ENCODE results near the gene CNBP.
"Not testable (repeated sequence)": the region's sequence is repeated elsewhere in the genome, so short reads cannot be mapped to it uniquely, and the experiment has no call there.

The CNBP gene

DNA sequence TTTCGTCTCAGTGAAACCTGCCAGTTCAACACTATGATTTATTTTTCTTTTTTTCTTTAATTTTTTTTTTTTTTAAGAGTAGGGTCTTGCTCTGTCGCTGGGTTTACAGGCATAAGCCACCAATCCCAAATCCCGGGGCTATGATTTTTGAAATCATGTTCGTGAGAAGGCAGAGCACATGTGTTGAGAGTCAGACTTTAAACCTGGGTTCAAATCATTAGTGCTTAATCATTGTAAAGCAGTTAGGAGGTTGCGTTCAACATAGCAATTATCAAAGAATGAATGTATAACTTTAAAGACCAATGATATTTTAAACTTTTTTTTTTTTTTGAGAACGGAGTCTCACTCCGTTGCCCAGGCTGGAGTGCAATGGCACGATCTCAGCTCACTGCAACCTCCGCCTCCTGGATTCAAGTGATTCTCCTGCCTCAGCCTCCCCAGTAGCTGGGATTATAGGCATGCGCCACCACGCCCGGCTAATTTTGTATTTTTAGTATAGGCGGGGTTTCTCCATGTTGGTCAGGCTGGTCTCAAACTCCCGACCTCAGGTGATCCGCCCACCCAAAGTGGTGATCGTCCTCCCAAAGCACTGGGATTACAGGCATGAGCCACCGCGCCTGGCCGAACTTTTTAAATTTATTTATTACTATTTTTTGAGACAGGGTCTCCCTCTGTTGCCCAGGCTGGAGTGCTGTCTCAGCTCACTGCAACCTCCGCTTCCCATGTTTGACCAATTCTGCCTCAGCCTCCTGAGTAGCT is 1.3 kb upstream of the CNBP start:
- DNase-seq (ENCODE audit: low spot score), result not testable (repeated sequence)

DNA sequence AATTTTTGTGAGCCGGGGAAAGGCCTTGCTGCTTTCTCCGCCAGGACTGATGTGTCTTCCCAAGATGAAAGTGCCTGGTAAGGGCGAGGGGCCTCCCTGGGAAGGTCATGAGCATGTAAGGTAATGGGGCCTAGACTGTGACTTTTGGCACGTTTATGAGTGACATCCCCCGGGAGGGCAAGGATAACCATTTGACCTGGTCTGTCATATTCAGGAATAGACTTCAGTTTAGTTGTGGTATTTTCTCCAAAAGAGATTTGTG is 631 bp upstream of the CNBP start:
- DNase-seq (ENCODE audit: low spot score), result peak; percentile 64

DNA sequence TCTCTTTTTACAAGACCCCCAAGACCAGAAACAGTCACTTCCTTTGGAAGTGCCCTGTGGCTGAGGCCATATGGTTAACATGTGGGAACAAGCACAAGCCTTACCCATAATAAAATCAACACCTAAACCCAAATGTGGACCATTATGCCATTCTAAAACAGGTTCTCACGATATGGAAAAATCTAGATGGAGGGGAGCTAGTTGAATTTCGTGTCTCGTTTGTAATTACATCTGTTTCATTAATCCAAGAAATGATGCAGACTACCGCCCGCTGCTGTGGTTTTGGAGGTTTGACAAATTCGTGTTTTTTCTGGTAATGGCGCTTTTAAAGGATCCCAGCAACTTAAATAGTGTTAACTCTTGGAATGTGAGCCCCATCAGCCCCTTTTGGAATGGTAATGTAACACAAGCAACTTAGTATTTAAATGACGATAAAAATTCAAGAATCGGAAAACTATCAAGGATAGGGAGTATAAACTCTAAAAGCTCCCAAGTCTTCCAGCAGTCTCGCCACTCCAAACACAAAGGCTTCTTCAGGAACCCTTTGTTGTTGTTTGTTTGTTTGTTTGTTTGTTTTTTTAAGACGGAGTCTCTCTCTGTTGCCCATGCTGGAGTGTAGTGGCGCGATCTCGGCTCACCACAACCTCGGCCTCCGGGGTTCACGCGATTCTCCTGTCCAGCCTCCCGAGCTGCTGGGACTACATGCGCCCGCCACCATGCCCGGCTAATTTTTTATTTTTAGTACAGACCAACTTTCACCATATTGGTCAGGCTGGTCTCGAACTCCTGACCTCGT is 1.1 kb downstream of the CNBP start:
- DNase-seq (ENCODE audit: low spot score), result no peak

DNA sequence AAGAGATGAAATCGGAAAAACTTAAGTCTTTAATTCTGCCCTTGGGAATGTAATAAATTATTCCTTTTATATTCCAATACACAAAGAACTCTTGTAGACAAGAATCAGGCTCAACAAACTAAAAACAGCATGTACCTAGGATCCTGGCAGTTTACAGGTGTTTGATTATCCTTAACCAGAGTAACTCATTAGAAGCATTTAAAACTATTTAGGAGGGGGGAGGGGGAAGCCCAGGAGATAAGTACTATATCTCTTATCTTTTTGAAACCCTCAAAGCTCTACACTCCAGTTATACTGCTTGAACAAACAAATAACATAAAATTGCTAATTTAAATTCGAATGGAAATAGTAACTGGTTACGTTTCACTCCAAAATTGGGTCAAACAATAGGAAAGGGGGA is 1.9 kb downstream of the CNBP start:
- DNase-seq (ENCODE audit: low spot score), result no peak

DNA sequence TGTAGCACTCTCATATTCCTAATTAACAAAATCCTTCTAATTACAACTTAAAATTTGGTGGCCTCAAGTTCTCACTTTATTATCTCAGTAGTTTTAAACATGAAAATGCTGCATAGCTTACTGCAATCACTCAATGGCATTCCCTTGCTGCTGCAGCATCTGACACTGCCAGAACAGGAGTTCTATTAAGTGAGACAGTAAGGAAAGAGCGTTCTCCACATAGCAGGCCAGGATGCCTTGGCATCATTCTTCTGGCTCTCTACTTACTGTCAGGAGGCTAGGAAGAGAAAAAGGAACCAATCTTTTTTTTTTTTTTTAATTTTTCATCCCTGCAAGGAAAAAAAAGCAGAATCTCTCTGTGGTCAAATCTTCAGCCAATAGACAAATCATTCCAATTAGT is 3.2 kb downstream of the CNBP start:
- DNase-seq (ENCODE audit: low spot score), result no peak

DNA sequence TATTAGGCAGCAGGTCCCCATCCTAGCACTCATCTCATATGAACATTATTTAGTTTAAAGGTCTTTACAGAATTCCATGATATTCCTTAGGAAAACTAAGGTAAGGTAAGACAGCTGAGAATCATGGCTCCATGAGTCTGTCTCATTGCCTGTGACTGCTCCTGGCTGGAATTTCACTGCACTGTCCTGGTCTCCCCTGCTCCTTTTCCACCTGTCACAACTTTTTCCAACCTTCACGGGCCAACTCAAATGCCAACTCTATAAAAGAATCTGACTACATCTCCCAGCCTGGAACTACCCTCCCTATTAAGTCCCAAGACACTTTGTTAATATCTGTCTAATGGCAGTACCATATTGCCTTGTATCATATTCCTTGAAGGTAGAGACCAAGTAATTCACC is 7.6 kb downstream of the CNBP start:
- DNase-seq (ENCODE audit: low spot score), result no peak

DNA sequence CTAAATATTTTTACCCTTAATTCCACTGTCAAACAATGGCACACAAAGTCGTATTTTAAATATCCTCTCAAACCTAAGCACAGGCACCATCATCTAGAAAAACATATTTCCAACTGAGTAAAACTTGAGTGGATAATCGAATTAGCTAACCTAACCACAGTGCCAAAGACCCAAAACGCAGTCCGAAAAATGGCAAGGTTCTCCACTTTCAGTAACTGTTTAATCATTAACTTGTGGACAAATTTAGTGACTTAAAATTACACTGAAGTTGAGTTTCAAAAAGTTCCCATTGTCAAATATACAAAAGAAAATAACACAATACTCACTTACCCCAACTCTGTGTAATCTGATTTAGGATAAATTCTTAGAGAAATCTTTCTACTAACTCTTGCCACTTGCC is 10.0 kb downstream of the CNBP start:
- no peak for DNase-seq (ENCODE audit: low spot score)

DNA sequence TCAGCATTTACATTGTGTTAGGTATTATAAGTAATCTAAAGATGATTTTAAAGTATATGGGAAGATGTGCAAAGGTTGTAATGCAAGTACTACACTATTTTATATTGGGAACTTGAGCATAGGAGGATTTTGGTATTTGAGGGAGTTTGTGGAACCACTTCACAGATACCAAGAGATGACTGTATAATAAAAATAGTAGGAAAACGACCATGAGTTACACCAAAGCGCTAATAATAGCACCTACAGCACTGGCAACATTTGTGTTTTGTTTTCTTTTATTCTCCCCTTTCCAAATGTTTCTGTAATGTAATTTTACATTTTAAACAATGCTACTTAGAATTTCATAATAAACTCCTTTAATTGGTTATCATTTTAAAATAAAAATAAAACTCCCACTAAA is 10.5 kb downstream of the CNBP start:
- no peak for DNase-seq (ENCODE audit: low spot score)

DNA sequence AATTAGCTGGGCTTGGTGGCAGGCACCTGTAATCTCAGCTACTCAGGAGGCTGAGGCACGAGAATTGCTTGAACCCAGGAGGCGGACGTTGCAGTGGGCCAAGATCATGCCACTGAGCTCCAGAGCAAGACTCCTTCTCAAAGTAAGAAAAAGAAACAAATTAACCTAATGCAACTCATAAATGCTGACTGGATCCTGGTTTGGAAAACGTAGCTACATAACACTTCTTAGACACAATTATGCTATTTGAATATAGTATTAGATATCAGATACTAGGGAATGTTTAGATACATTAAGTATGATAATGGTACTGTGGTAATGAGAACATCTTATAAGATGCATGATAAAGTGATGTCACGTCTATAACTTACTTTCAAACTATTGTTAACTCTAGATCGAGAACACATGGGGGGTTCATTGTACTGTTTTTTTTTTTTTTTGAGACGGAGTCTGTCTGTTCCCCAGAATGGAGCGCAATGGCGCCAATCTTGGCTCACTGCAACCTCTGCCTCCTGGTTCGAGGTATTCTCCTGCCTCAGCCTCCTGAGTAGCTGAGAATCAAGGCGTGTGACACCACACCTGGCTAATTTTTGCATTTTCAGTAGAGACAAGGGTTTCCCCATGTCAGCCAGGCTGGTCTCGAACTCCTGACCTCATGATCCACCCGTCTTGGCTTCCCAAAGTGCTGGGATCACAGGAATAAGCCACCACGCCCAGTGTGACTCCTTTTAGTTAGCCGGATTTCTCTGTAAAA is 16.9 kb downstream of the CNBP start:
- no peak for DNase-seq (ENCODE audit: low spot score)

DNA sequence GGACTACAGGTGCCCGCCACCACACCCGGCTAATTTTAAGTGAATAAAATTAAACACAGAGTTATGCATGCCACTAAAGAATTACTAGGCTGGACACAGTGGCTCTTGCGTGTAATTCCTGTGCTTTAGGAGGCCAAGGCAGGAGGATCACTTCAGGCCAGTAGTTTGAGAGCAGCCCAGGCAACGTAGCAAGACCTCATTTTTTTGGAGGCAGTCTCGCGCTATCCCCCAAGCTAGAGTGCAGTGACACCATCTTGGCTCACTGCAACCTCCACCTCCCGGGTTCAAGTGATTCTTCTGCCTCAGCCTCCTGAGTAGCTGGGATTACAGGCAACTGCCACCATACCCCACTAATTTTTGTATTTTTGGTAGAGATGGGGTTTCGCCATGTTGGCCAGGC is 18.1 kb downstream of the CNBP start:
- not testable (repeated sequence) for DNase-seq (ENCODE audit: low spot score)

DNA sequence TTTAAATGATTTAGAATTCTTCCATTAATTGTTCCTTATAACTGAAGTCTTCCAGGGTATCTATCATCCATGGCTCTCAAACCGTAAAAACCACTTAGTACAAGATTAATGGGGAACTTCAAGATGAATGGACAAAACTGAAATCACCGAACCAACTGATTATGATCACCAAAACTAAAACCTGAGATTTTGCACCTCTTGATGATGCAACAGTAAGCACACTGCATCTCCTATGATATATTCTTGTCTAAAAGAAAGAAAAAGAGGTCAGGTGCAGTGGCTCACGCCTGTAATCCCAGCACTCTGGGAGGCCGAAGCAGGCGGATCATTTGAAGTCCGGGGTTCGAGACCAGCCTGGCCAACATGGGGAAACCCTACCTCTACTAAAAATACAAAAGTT is 19.2 kb downstream of the CNBP start:
- no peak for DNase-seq (ENCODE audit: low spot score)

DNA sequence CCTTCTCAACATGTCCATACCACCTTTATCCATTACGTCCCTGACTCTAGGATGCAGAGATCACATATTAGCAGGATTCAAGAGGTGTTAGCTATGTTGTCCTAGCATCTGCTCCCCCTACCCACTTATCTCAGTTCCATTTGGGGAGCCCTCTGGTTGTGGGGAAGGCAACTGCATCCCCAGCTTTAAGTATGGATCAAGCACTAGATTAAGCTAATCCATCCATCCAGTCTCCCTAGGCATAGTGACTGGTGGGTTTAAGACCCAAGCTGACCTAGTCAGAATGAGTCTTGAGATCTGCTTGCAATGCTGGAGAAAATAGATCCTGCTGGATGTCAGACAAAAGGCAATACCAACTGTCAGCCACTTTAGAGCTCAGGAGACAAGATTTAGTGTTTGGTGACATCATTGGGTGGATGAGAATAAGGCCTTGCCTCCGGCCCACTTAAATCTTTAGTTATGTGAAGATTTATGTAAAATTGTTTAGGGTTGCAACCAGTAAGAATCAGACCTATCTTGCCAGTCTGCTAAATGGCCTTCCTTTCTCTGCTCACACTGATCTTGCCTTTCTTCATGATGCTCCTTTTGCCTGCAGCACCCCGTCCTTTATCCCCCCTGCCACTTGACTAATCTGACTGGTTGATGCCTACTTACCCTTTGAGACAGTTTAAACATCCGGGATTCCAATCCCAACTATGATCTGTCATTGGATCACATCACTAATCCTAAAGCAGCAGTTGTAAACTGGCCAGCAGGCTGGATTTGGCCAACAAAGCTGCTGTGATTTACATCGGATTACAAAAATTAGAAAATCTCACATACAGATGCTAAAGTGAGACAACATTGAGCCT is 20.7 kb downstream of the CNBP start:
- no peak for DNase-seq (ENCODE audit: low spot score)

DNA sequence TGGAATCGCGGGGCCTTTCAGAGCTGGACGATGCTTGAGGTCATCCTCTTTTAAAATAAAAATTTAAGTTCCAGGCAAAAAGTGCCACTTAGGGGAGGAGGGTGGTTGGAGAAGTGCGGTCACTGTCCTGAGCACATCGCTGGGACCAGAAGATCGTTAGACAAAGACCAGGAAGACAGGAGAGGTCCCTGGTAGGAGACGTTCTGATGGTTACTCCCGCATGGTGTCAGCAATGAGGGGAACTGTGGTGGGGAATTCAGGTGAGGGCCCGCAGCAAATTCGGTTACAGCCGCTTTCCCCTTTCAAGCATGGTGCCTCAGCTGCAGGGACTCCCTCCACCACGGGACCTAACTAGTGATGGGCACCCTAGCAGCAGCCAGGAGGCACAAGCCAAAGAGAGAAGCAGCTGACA is 21.8 kb downstream of the CNBP start:
- DNase-seq (ENCODE audit: low spot score), result no peak

DNA sequence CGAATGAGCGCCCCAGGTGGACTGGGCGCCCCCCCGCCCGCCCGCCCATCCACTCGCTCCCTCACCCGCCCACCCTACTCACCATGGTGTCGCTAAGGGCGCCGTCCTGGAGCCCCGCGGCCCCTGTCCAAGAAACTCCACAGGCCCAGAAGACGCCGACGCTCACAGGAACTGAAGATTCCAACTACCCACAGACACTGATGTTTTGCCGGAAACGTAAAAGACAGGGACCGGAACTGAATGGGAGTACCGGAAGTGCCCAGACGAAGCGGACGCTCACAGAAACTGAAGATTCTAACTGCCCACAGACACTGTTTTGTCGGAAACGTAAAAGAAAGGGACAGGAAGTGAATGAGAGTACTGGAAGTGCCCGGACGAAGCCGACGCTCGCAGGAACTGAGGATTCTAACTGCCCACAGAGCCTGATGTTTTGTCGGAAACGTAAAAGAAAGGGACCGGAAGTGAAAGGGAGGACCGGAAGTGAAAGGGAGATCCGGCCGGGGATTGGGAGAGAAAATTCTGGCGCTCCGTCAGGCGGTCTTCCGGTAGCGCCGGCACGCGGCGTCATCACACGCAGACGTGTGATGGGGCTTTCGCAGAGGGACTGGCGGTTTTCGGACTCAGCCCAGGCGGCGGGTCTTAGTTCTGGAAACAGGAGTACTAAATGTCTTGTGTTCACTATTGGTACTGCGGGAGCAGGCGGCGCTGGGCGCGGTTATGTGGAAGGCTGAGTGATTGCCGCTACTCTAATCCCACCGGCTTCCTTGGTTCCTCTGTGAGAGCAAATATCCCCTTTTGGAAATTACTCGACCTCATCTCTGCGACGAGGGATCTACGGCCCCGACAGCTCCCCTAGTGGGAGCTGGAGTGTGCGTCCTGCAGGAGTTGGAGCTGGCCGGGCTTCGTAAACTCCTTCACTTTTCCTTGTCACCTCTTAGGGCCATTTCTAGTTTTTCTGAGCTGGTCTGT is 22.5 kb downstream of the CNBP start, which contains the start of gene ISY1:
TSS of gene ISY1 (minus strand) at position 173 of the 969 bp plus-strand sequence. CDS start at position 85, 88 bp downstream.
- peak; percentile 88 for DNase-seq (ENCODE audit: low spot score)

DNA sequence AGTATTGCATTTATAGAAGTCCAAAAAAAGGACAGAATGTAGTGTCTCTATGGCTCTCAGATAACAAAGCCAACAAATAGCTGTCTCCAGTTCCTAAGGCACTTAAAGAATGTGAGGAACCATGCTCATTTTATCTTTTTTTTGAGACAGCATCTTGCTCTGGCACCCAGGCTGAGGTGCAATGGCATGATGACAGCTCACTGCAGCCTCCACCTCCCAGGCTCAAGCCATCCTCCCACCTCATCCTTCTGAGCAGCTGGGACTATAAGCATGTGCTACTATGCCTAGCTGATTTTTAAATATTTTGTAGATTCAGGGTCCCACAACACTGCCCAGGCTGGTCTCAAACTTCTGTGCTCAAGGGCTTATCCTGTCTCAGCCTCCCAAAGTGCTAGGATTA is 38.9 kb downstream of the CNBP start:
- no peak for DNase-seq (ENCODE audit: low spot score)

DNA sequence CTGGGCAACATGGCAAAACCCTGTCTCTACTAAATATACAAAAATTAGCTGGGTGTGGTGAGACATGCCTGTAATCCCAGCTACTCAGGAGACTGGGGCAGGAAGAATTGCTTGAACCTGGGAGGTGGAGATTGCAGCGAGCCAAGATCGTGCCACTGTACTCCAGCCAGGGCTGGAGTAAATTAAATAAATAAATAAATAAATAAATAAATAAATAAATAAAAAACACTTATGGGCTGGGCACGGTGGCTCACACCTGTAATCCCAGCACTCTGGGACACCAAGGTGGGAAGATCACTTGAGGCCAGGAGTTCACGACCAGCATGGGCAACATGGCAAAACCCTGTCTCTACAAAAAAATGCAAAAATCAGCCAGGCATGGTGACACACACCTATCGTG is 42.7 kb downstream of the CNBP start:
- not testable (repeated sequence) for DNase-seq (ENCODE audit: low spot score)

DNA sequence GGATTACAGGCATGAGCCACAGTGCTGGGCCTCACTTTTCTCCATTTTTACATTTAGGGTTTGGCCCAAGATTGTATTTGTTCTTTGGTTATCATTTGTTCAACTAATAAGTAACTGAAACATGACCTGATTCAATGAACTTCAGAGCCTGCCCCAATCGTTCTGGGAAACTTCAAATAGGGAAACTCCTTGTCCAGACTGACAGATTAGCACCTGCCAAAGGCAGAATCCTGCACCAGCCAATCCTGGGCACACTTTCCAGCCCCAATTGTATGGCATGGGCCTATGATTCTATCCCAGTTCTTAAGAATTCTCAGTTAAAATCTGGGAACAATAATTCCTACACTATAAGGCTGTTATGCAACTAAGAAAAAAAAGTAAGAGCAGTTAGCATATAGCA is 43.8 kb downstream of the CNBP start:
- DNase-seq (ENCODE audit: low spot score), result no peak

DNA sequence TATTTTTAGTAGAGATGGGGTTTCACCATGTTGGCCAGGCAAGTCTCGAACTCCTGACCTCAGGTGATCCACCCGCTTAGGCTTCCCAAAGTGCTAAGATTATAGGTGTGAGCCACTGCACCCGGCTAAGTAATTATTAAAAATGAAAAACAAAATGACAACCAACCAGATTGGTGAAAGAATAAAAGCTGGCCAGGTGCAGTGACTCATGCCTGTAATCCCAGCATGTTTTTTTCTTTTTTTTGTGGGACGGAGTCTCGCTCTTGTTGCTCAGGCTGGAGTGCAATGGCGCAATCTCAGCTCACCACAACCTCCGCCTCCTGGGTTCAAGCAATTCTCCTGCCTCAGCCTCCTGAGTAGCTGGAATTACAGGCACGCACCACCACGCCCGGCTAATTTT is 47.4 kb downstream of the CNBP start:
- DNase-seq (ENCODE audit: low spot score), result not testable (repeated sequence)

DNA sequence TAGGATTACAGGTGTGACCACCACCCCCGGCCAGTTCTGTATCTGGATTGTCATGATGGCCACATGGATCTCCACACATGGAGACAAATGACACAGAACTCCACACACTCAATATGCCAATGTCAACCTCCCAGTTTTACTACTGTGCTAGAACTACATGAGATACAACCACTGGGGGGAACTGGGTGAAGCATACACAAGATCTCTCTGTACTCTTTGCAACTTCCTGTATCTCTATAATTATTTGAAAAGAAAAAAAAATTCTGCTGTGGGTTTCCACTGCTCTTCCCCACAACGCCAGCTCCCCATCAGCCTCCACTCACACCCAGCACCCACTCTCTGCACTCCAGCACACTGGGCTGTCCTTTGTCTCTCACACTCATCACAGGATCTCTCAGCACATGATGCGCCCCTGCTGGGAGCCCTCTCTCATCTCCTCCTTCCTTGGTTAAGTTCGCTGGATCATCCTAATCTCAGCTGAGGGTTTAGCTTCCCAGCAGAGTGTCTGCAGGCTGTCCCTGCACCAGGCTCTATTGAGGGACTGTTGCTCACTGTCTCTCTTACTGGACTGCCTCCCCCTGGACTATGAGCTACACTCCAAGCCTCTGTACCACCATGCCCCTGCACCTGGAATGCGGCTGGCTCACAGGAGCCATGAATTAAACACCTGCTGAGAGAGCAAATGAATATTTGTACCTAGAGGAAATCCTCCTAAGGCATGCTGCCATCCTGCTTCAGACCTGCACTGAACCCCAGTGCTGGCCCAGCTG is 51.4 kb downstream of the CNBP start:
- no peak for DNase-seq (ENCODE audit: low spot score)

DNA sequence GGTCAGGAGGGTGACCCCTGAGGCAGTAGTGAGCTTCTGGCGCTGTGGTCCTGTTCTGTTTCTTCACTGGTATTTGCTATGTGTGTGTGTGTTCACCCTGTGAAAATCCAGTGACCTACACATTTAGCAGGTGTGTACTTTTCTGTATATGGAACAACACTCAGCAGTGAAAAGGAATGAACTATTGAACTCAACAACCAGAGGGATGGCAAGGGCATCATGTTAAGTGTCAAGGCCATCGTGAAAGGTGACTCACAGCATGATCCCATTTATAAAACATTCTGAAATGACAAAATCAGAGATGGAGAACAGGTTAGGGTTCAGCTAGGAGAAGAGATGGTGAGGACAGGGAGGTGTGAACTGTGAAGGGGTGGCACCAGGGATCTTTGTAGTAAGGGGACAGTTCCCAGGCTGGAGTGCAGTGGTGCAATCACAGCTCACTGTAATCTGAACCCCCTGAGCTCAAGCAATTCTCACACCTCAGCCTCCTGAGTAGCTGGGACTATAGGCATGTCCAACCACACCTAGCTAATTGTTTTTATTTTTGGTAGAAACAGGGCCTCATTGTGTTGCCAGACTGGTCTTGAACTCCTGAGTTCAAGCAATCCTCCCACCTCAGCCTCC is 52.1 kb downstream of the CNBP start:
- DNase-seq (ENCODE audit: low spot score), result no peak
